ENCODE data around the gene VPS18. TPM values are rescaled to one million over a fixed set of nuclear protein-coding genes. Genes with fewer than 3 reads are reported as not detected.

VPS18 gene
- total RNA-seq: 1 to 10 TPM; 3.3 to 3.4 TPM

- Mint-ChIP-seq H3K9me3 (no peaks in the 10 kb centered on the region), H3K36me3 (ENCODE audit: low read depth) (peaks cover 11% of the 10 kb centered on the region), H3K27ac (peak within 1 kb of the TSS; percentile 79), H3K4me3 (peak within 1 kb of the TSS; percentile 97), H3K4me1 (ENCODE audit: low read depth) (peaks cover 28% of the 10 kb centered on the region), H3K27me3 (ENCODE audit: low read depth) (no peaks in the 10 kb centered on the region)
- CTCF ChIA-PET: interaction anchor here (0.6 to 15.7 kb wide), 28 partner anchors 8 to 519 kb away, joined by 3 to 393 read pairs (median 4); partner anchors contain the start of genes CHAC1, DLL4, PPP1R14D and RAD51
- intact Hi-C loops (cut with micrococcal nuclease): loop anchor here (1.0 to 2.0 kb wide), 12 partner anchors 16 to 375 kb away; partner anchors contain the start of genes DNAJC17, INO80, KNL1 and RAD51
- peak; percentile 99 for DNase-seq
Measured at GRCh38 chr15:40893733-40894680, at the start of gene VPS18. VPS18 (plus strand) TSS chr15:40894450; CDS start chr15:40894769, 319 bp downstream.

GRCh38 chr15:40844696-40845030 lies 49.6 kb upstream of the VPS18 start:
- Mint-ChIP-seq H3K4me3 (peak overlapping the region; percentile 80), H3K27me3 (ENCODE audit: low read depth) (peaks cover 12% of the 10 kb centered on the region), H3K36me3 (ENCODE audit: low read depth) (peaks cover 3% of the 10 kb centered on the region), H3K4me1 (ENCODE audit: low read depth) (peaks cover 21% of the 10 kb centered on the region), H3K27ac (no peak overlapping the region), H3K9me3 (no peaks in the 10 kb centered on the region)
- CTCF ChIA-PET: interaction anchor here (0.7 to 8.2 kb wide), 8 partner anchors 14 to 97 kb away, joined by 3 to 76 read pairs (median 4); partner anchors contain the start of genes RHOV and VPS18
- peak; percentile 49 for DNase-seq
- intact Hi-C loops (cut with micrococcal nuclease): loop anchor here (1.0 kb wide), 2 partner anchors 37 to 387 kb away; partner anchors contain the start of genes CHP1, DNAJC17 and ZFYVE19

GRCh38 chr15:40845036-40845435 lies 49.2 kb upstream of the VPS18 start:
- peaks cover 3% of the 10 kb centered on the region for H3K36me3 Mint-ChIP-seq (ENCODE audit: low read depth)
- DNase-seq: no peak
- no peaks in the 10 kb centered on the region for H3K9me3 Mint-ChIP-seq
- intact Hi-C loops (cut with micrococcal nuclease): no loop called here
- CTCF ChIA-PET: interaction anchor here (0.7 to 8.2 kb wide), 7 partner anchors 13 to 97 kb away, joined by 3 to 76 read pairs (median 4); partner anchors contain the start of gene RHOV
- peaks cover 21% of the 10 kb centered on the region for H3K4me1 Mint-ChIP-seq (ENCODE audit: low read depth)
- H3K4me3 Mint-ChIP-seq: peak overlapping the region; percentile 80
- peaks cover 12% of the 10 kb centered on the region for H3K27me3 Mint-ChIP-seq (ENCODE audit: low read depth)
- no peak overlapping the region for H3K27ac Mint-ChIP-seq

GRCh38 chr15:40845511-40846284 lies 48.6 kb upstream of the VPS18 start:
- H3K27me3 Mint-ChIP-seq (ENCODE audit: low read depth): peaks cover 12% of the 10 kb centered on the region
- H3K4me1 Mint-ChIP-seq (ENCODE audit: low read depth): peaks cover 21% of the 10 kb centered on the region
- peak overlapping the region; percentile 40 for H3K4me3 Mint-ChIP-seq
- DNase-seq: no peak
- no peak overlapping the region for H3K27ac Mint-ChIP-seq
- no peaks in the 10 kb centered on the region for H3K9me3 Mint-ChIP-seq
- intact Hi-C loops (cut with micrococcal nuclease): no loop called here
- H3K36me3 Mint-ChIP-seq (ENCODE audit: low read depth): peaks cover 3% of the 10 kb centered on the region
- CTCF ChIA-PET: interaction anchor here (0.7 to 8.2 kb wide), 5 partner anchors 13 to 50 kb away, joined by 3 to 76 read pairs (median 4); partner anchors contain the start of gene RHOV

GRCh38 chr15:40846841-40847222 lies 47.4 kb upstream of the VPS18 start:
- H3K4me1 Mint-ChIP-seq (ENCODE audit: low read depth): peaks cover 21% of the 10 kb centered on the region
- peaks cover 3% of the 10 kb centered on the region for H3K36me3 Mint-ChIP-seq (ENCODE audit: low read depth)
- H3K27ac Mint-ChIP-seq: no peak overlapping the region
- no peaks in the 10 kb centered on the region for H3K9me3 Mint-ChIP-seq
- peaks cover 12% of the 10 kb centered on the region for H3K27me3 Mint-ChIP-seq (ENCODE audit: low read depth)
- H3K4me3 Mint-ChIP-seq: no peak overlapping the region
- intact Hi-C loops (cut with micrococcal nuclease): no loop called here
- DNase-seq: no peak
- CTCF ChIA-PET: interaction anchor here (0.8 to 8.2 kb wide), 3 partner anchors 9 to 45 kb away, joined by 3 to 76 read pairs (median 4); no protein-coding TSS in a partner anchor

- peaks cover 8% of the 10 kb centered on the region for H3K27me3 Mint-ChIP-seq (ENCODE audit: low read depth)
- H3K4me3 Mint-ChIP-seq: no peak overlapping the region
- H3K27ac Mint-ChIP-seq: no peak overlapping the region
- H3K4me1 Mint-ChIP-seq (ENCODE audit: low read depth): peaks cover 21% of the 10 kb centered on the region
- H3K9me3 Mint-ChIP-seq: no peaks in the 10 kb centered on the region
- DNase-seq: no peak
- H3K36me3 Mint-ChIP-seq (ENCODE audit: low read depth): peaks cover 3% of the 10 kb centered on the region
- CTCF ChIA-PET: interaction anchor here (0.8 to 8.2 kb wide), 3 partner anchors 8 to 45 kb away, joined by 3 to 76 read pairs (median 4); no protein-coding TSS in a partner anchor
- intact Hi-C loops (cut with micrococcal nuclease): no loop called here
Measured at GRCh38 chr15:40847223-40847961, 46.9 kb upstream of the VPS18 start.

- H3K4me1 Mint-ChIP-seq (ENCODE audit: low read depth): peaks cover 13% of the 10 kb centered on the region
- H3K27me3 Mint-ChIP-seq (ENCODE audit: low read depth): no peaks in the 10 kb centered on the region
- CTCF ChIA-PET: interaction anchor here (1.3 to 14.2 kb wide), 3 partner anchors 8 to 50 kb away, joined by 4 to 393 read pairs (median 76); partner anchors contain the start of gene VPS18
- no peaks in the 10 kb centered on the region for H3K36me3 Mint-ChIP-seq (ENCODE audit: low read depth)
- no peaks in the 10 kb centered on the region for H3K9me3 Mint-ChIP-seq
- intact Hi-C loops (cut with micrococcal nuclease): no loop called here
- DNase-seq: no peak
- no peak overlapping the region for H3K4me3 Mint-ChIP-seq
- H3K27ac Mint-ChIP-seq: no peak overlapping the region
Measured at GRCh38 chr15:40850576-40851112, 43.6 kb upstream of the VPS18 start.

- CTCF ChIA-PET: interaction anchor here (14.2 kb wide), 1 partner anchor 49 kb away, joined by 393 read pairs; the partner anchor contains the start of gene VPS18
- intact Hi-C loops (cut with micrococcal nuclease): no loop called here
- no peaks in the 10 kb centered on the region for H3K9me3 Mint-ChIP-seq
- no peaks in the 10 kb centered on the region for H3K36me3 Mint-ChIP-seq (ENCODE audit: low read depth)
- H3K27ac Mint-ChIP-seq: no peak overlapping the region
- peaks cover 6% of the 10 kb centered on the region for H3K4me1 Mint-ChIP-seq (ENCODE audit: low read depth)
- no peaks in the 10 kb centered on the region for H3K27me3 Mint-ChIP-seq (ENCODE audit: low read depth)
- no peak for DNase-seq
- H3K4me3 Mint-ChIP-seq: no peak overlapping the region
Measured at GRCh38 chr15:40852529-40852928, 41.7 kb upstream of the VPS18 start.

- no peak overlapping the region for H3K4me3 Mint-ChIP-seq
- intact Hi-C loops (cut with micrococcal nuclease): no loop called here
Measured at GRCh38 chr15:40853241-40853890, 40.9 kb upstream of the VPS18 start.

GRCh38 chr15:40854161-40854560 lies 40.1 kb upstream of the VPS18 start:
- no peaks in the 10 kb centered on the region for H3K36me3 Mint-ChIP-seq (ENCODE audit: low read depth)
- no peaks in the 10 kb centered on the region for H3K9me3 Mint-ChIP-seq
- H3K4me1 Mint-ChIP-seq (ENCODE audit: low read depth): peaks cover 9% of the 10 kb centered on the region
- intact Hi-C loops (cut with micrococcal nuclease): no loop called here
- DNase-seq: no peak
- no peak overlapping the region for H3K4me3 Mint-ChIP-seq
- no peaks in the 10 kb centered on the region for H3K27me3 Mint-ChIP-seq (ENCODE audit: low read depth)
- H3K27ac Mint-ChIP-seq: no peak overlapping the region
- CTCF ChIA-PET: interaction anchor here (14.2 kb wide), 1 partner anchor 47 kb away, joined by 393 read pairs; the partner anchor contains the start of gene VPS18

More at GRCh38 chr15:40853241-40853890, 40.9 kb upstream of the VPS18 start:
- Mint-ChIP-seq H3K9me3 (no peaks in the 10 kb centered on the region), H3K27ac (no peak overlapping the region), H3K27me3 (ENCODE audit: low read depth) (no peaks in the 10 kb centered on the region), H3K4me1 (ENCODE audit: low read depth) (peaks cover 6% of the 10 kb centered on the region), H3K36me3 (ENCODE audit: low read depth) (no peaks in the 10 kb centered on the region)
- CTCF ChIA-PET: interaction anchor here (14.2 kb wide), 1 partner anchor 48 kb away, joined by 393 read pairs; the partner anchor contains the start of gene VPS18
- no peak for DNase-seq

Data from activated naive CD4-positive, alpha-beta T cell treated with anti-CD3 and anti-CD28 coated beads for 36 hours (primary cell).